WTC11 (cell line): ENCODE results near the gene ACSF3. TPM values are rescaled to one million over a fixed set of nuclear protein-coding genes. Genes with fewer than 3 reads are reported as not detected.

Experiments
- ATAC-seq: fragments of 200-7000 bp; cut with Tn5 transposase; 2 replicates; pipeline ENCODE4 v1.10.0; 2021; ENCODE audit warnings: mild to moderate bottlenecking, moderate library complexity
- CTCF ChIA-PET: fragments of 300-600 bp; sonication (Branson Sonifier 250); formaldehyde crosslinking; loops from one replicate; lab custom pipeline; 2021; ENCODE audit warnings: antibody characterized with exemption; lab: Charles Lee
- POLR2A ChIA-PET: fragments of 350-600 bp; sonication (Branson Sonifier 250); formaldehyde crosslinking; loops from one replicate; lab custom pipeline; 2021; ENCODE audit warnings: antibody characterized with exemption; lab: Charles Lee
- DNase-seq: peaks from one replicate; pipeline ENCODE4 v3.0.0; 2021; ENCODE audit warnings: low spot score
- H3K27ac Mint-ChIP-seq: 2 replicates; pipeline ENCODE4 v1.8.0; 2021; ENCODE audit warnings: mixed read lengths
- H3K27me3 Mint-ChIP-seq: 2 replicates; pipeline ENCODE4 v1.8.0; 2021; ENCODE audit warnings: low read depth, mild to moderate bottlenecking, moderate library complexity, mixed read lengths
- H3K36me3 Mint-ChIP-seq: 2 replicates; pipeline ENCODE4 v1.8.0; 2021; ENCODE audit warnings: mixed read lengths
- H3K4me1 Mint-ChIP-seq: 2 replicates; pipeline ENCODE4 v1.8.0; 2022; ENCODE audit warnings: mixed read lengths
- H3K4me3 Mint-ChIP-seq: 2 replicates; pipeline ENCODE4 v1.8.0; 2021; ENCODE audit warnings: mild to moderate bottlenecking, moderate library complexity, mixed read lengths
- H3K9me3 Mint-ChIP-seq: 2 replicates; pipeline ENCODE4 v1.8.0; 2021; ENCODE audit warnings: mixed read lengths
- AFF4 ChIP-seq: sonication (generic); formaldehyde crosslinking; IDR thresholded peaks from 2 replicates; pipeline ENCODE4 v1.8.1; 2023; ENCODE audit warnings: mild to moderate bottlenecking, missing genetic modification reagents, borderline replicate concordance
- CREM ChIP-seq: sonication (generic); formaldehyde crosslinking; IDR thresholded peaks from 2 replicates; pipeline ENCODE4 v1.8.1; 2022; ENCODE audit warnings: mild to moderate bottlenecking, missing genetic modification reagents, moderate library complexity
- FOXK1 ChIP-seq: sonication (generic); formaldehyde crosslinking; IDR thresholded peaks from 2 replicates; pipeline ENCODE4 v1.8.0; 2022; ENCODE audit warnings: mild to moderate bottlenecking, moderate library complexity, missing genetic modification reagents
- GRHL2 ChIP-seq: fragments of 250-450 bp; sonication (Bioruptor Pico); IDR thresholded peaks from 2 replicates; pipeline ENCODE4 v1.8.0; 2022; ENCODE audit warnings: mild to moderate bottlenecking, moderate library complexity; ENCODE audit not compliant: insufficient replicate concordance, severe bottlenecking
- MYBL2 ChIP-seq: sonication (generic); formaldehyde crosslinking; IDR thresholded peaks from 2 replicates; pipeline ENCODE4 v1.8.1; 2023; ENCODE audit warnings: mild to moderate bottlenecking, moderate library complexity, missing genetic modification reagents
- NFATC4 ChIP-seq: fragments of 250-450 bp; sonication (Bioruptor Pico); IDR thresholded peaks from 2 replicates; pipeline ENCODE4 v1.9.0; 2021; ENCODE audit warnings: mild to moderate bottlenecking
- NFE2L1 ChIP-seq: sonication (generic); formaldehyde crosslinking; IDR thresholded peaks from 2 replicates; pipeline ENCODE4 v1.8.1; 2023; ENCODE audit warnings: missing genetic modification reagents
- NR1H2 ChIP-seq: sonication (generic); formaldehyde crosslinking; IDR thresholded peaks from 2 replicates; pipeline ENCODE4 v1.9.0; 2021; ENCODE audit warnings: mild to moderate bottlenecking, moderate library complexity, missing genetic modification reagents
- OVOL2 ChIP-seq: fragments of 250-450 bp; sonication (Bioruptor Pico); IDR thresholded peaks from 2 replicates; pipeline ENCODE4 v1.9.0; 2021; ENCODE audit warnings: mild to moderate bottlenecking, borderline replicate concordance
- SMAD4 ChIP-seq: sonication (generic); formaldehyde crosslinking; IDR thresholded peaks from 2 replicates; pipeline ENCODE4 v1.8.0; 2022; ENCODE audit warnings: mild to moderate bottlenecking, missing genetic modification reagents
- SP1 ChIP-seq: sonication (generic); formaldehyde crosslinking; conservative IDR thresholded peaks from 2 replicates; pipeline ENCODE4 v1.8.1; 2022; ENCODE audit warnings: missing genetic modification reagents
- ZNF138 ChIP-seq: sonication (generic); formaldehyde crosslinking; conservative IDR thresholded peaks from 2 replicates; pipeline ENCODE4 v1.8.1; 2022; ENCODE audit warnings: mild to moderate bottlenecking, moderate library complexity, missing genetic modification reagents
- ZNF532 ChIP-seq: fragments of 250-450 bp; sonication (Bioruptor Pico); IDR thresholded peaks from 2 replicates; pipeline ENCODE4 v1.9.0; 2021; ENCODE audit warnings: mild to moderate bottlenecking, borderline replicate concordance
- ZSCAN18 ChIP-seq: fragments of 250-450 bp; sonication (Bioruptor Pico); IDR thresholded peaks from 2 replicates; pipeline ENCODE4 v2.1.2; 2022; ENCODE audit warnings: mild to moderate bottlenecking, moderate library complexity
- total RNA-seq: library from RNA; stranded (reverse); gene quantifications from 3 replicates; pipeline ENCODE4 v1.2.3, GENCODE V29; 2021
- TF ChIP-seq, protein P1 (sequence below): sonication (generic); formaldehyde crosslinking; IDR thresholded peaks from 2 replicates; pipeline ENCODE4 v1.8.0; 2022; ENCODE audit warnings: missing genetic modification reagents
- TF ChIP-seq, protein P2 (sequence below): sonication (generic); formaldehyde crosslinking; IDR thresholded peaks from 2 replicates; pipeline ENCODE4 v1.8.0; 2022; ENCODE audit warnings: mild to moderate bottlenecking, missing genetic modification reagents
- TF ChIP-seq, protein P3 (sequence below): sonication (generic); formaldehyde crosslinking; IDR thresholded peaks from 2 replicates; pipeline ENCODE4 v1.8.1; 2023; ENCODE audit warnings: mild to moderate bottlenecking, missing genetic modification reagents, moderate library complexity
- TF ChIP-seq, protein P4 (sequence below): sonication (generic); formaldehyde crosslinking; IDR thresholded peaks from 2 replicates; pipeline ENCODE4 v1.8.1; 2022; ENCODE audit warnings: missing genetic modification reagents, borderline replicate concordance

ACSF3 gene
- total RNA-seq, 1 experiment from 2014 or later, result 22.9 TPM

DNA sequence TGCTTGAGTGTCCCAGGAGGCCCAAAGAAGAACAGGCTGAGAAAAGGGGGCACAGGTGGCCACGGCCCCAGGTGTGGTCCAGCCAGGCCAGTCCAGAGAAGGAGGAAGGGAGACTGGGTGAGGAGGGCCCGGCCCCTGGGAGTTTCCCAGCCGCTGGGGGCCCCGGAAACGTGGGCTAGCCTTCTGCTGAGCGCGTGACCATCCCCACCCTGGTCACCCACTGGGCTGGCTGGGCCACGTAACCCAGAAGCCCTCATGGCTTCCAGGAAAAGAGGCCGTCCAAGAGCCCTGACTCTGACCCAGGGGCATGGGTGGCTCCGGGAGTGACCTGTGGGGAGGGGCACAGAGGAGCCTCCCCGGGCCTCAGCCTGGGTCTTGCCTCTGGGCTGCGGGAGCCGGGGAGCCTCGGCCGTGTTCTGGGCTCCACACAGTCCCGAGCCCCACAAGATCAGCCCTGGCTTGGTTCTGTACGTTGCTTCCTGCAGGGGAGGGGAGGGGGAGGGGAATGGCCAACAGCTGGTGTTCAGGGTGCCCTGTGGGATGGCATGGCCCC, 29.8 kb upstream of the ACSF3 start:
- POLR2A ChIA-PET, result no interaction called here
- CTCF ChIA-PET, result no interaction called here
- no peaks in the 10 kb centered on the region for H3K27me3 Mint-ChIP-seq
- ATAC-seq, result no peak
- DNase-seq, result no peak
- H3K4me3 Mint-ChIP-seq, result no peak overlapping the region
- H3K36me3 Mint-ChIP-seq, result no peaks in the 10 kb centered on the region
- no peaks in the 10 kb centered on the region for H3K9me3 Mint-ChIP-seq
- no peak overlapping the region for H3K27ac Mint-ChIP-seq
- no peak for TF ChIP-seq AFF4 (CRISPR knock-in tag)
- no peak for TF ChIP-seq OVOL2 (CRISPR knock-in tag)
- no peak for TF ChIP-seq NFE2L1 (CRISPR knock-in tag)
- no peak for TF ChIP-seq NFATC4
- no peak for TF ChIP-seq ZNF532 (CRISPR knock-in tag)
- no peak for TF ChIP-seq SMAD4 (CRISPR knock-in tag)
- no peak for TF ChIP-seq MYBL2 (CRISPR knock-in tag)
- TF ChIP-seq, protein P1, sequence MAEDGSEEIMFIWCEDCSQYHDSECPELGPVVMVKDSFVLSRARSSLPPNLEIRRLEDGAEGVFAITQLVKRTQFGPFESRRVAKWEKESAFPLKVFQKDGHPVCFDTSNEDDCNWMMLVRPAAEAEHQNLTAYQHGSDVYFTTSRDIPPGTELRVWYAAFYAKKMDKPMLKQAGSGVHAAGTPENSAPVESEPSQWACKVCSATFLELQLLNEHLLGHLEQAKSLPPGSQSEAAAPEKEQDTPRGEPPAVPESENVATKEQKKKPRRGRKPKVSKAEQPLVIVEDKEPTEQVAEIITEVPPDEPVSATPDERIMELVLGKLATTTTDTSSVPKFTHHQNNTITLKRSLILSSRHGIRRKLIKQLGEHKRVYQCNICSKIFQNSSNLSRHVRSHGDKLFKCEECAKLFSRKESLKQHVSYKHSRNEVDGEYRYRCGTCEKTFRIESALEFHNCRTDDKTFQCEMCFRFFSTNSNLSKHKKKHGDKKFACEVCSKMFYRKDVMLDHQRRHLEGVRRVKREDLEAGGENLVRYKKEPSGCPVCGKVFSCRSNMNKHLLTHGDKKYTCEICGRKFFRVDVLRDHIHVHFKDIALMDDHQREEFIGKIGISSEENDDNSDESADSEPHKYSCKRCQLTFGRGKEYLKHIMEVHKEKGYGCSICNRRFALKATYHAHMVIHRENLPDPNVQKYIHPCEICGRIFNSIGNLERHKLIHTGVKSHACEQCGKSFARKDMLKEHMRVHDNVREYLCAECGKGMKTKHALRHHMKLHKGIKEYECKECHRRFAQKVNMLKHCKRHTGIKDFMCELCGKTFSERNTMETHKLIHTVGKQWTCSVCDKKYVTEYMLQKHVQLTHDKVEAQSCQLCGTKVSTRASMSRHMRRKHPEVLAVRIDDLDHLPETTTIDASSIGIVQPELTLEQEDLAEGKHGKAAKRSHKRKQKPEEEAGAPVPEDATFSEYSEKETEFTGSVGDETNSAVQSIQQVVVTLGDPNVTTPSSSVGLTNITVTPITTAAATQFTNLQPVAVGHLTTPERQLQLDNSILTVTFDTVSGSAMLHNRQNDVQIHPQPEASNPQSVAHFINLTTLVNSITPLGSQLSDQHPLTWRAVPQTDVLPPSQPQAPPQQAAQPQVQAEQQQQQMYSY, result no peak
- no peak for TF ChIP-seq SP1
- TF ChIP-seq NR1H2 (CRISPR knock-in tag), result no peak
- H3K4me1 Mint-ChIP-seq, result no peaks in the 10 kb centered on the region

- no peak overlapping the region for H3K4me3 Mint-ChIP-seq
- no peaks in the 10 kb centered on the region for H3K36me3 Mint-ChIP-seq
- CTCF ChIA-PET, result no interaction called here
- H3K4me1 Mint-ChIP-seq, result no peaks in the 10 kb centered on the region
- H3K27me3 Mint-ChIP-seq, result no peaks in the 10 kb centered on the region
- no peak for ATAC-seq
- POLR2A ChIA-PET, result no interaction called here
- DNase-seq, result no peak
- H3K9me3 Mint-ChIP-seq, result no peaks in the 10 kb centered on the region
- no peak overlapping the region for H3K27ac Mint-ChIP-seq
- TF ChIP-seq ZNF138 (CRISPR knock-in tag), result no peak
- TF ChIP-seq, protein P2, sequence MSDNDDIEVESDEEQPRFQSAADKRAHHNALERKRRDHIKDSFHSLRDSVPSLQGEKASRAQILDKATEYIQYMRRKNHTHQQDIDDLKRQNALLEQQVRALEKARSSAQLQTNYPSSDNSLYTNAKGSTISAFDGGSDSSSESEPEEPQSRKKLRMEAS, result no peak
- TF ChIP-seq, protein P3, sequence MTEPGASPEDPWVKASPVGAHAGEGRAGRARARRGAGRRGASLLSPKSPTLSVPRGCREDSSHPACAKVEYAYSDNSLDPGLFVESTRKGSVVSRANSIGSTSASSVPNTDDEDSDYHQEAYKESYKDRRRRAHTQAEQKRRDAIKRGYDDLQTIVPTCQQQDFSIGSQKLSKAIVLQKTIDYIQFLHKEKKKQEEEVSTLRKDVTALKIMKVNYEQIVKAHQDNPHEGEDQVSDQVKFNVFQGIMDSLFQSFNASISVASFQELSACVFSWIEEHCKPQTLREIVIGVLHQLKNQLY (CRISPR knock-in tag), result no peak
- no peak for TF ChIP-seq CREM (CRISPR knock-in tag)
- TF ChIP-seq ZSCAN18 (CRISPR knock-in tag), result no peak
- TF ChIP-seq, protein P4, sequence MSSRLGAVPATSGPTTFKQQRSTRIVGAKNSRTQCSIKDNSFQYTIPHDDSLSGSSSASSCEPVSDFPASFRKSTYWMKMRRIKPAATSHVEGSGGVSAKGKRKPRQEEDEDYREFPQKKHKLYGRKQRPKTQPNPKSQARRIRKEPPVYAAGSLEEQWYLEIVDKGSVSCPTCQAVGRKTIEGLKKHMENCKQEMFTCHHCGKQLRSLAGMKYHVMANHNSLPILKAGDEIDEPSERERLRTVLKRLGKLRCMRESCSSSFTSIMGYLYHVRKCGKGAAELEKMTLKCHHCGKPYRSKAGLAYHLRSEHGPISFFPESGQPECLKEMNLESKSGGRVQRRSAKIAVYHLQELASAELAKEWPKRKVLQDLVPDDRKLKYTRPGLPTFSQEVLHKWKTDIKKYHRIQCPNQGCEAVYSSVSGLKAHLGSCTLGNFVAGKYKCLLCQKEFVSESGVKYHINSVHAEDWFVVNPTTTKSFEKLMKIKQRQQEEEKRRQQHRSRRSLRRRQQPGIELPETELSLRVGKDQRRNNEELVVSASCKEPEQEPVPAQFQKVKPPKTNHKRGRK (CRISPR knock-in tag), result no peak
- TF ChIP-seq GRHL2, result no peak
- no peak for TF ChIP-seq FOXK1 (CRISPR knock-in tag)
Measured at GRCh38 chr16:89064606-89065457, 28.8 kb upstream of the ACSF3 start.
